ENCODE results near the gene TRIM17.

Gene TRIM17

DNA sequence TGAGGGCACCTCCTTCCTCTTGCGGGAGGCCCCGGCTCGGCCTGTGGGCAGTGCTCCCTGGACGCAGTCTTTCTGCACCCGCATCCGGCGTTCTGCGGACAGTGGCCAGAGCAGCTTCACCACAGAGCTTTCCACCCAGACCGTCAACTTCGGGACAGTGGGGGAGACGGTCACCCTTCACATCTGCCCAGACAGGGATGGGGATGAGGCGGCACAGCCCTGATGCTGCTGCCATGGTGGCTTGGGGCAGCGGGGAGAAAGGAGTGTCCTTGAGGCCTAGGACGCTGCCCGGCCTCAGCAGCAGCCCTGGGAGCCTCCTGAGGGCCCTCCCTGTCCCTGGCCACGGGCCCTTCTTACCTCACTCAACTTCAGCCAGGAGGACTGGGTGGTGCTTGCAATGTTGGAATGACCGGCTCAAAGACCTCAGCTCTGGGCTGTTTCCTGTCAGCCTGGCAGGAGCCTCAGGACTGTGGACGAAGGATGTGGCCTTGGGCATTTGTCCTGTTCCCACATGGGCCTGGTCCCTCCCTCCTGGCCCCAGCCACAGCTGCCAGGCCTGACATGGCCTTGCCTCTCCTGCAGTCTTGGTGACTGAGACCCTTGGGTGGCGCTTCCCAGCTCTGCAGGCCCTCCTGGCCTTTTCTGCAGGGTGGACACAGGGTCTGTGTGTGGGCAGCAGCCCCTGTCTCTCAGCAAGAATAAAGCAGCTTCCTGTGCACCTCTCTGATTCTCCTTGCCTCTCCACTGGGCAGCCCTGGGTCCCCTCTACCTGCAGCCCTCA is 55.9 kb downstream of the TRIM17 start:
- TF ChIP-seq PAX5 (IDR thresholded peaks at IDR 0.05; ENCODE audit: insufficient read depth, low read length, severe bottlenecking) (no peak), POU2F2 (IDR thresholded peaks at IDR 0.05; ENCODE audit: low read depth, low read length) (no peak), POLR2A (IDR thresholded peaks at IDR 0.05; ENCODE audit: low read depth, low read length) (no peak), TAF1 (IDR thresholded peaks at IDR 0.05; ENCODE audit: low read depth, low read length) (no peak), SPI1 (IDR thresholded peaks at IDR 0.05; ENCODE audit: low read depth, low read length) (no peak), POLR2AphosphoS5 (IDR thresholded peaks at IDR 0.05; ENCODE audit: low read depth, low read length) (no peak)
- no peak for FAIRE-seq

DNA sequence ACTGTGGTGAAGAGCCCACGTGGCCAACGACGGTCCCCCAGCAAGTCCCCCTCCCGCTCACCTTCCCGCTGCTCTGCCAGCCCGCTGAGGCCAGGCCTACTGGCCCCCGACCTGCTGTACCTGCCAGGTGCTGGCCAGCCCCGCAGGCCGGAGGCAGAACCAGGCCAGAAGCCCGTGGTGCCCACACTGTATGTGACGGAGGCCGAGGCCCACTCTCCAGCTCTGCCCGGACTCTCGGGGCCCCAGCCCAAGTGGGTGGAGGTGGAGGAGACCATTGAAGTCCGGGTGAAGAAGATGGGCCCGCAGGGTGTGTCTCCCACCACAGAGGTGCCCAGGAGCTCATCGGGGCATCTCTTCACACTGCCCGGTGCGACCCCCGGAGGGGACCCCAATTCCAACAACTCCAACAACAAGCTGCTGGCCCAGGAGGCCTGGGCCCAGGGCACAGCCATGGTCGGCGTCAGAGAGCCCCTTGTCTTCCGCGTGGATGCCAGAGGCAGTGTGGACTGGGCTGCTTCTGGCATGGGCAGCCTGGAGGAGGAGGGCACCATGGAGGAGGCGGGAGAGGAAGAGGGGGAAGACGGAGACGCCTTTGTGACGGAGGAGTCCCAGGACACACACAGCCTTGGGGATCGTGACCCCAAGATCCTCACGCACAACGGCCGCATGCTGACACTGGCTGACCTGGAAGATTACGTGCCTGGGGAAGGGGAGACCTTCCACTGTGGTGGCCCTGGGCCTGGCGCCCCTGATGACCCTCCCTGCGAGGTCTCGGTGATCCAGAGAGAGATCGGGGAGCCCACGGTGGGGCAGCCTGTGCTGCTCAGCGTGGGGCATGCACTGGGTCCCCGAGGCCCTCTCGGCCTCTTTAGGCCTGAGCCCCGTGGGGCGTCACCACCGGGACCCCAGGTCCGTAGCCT is 56.8 kb downstream of the TRIM17 start:
- no peak for DNase-seq (ENCODE audit: insufficient read length, low spot score)
- TF ChIP-seq SPI1 (IDR thresholded peaks at IDR 0.05; ENCODE audit: low read depth, low read length) (no peak), POLR2AphosphoS5 (IDR thresholded peaks at IDR 0.05; ENCODE audit: low read depth, low read length) (no peak), POU2F2 (IDR thresholded peaks at IDR 0.05; ENCODE audit: low read depth, low read length) (no peak), POLR2A (IDR thresholded peaks at IDR 0.05; ENCODE audit: low read depth, low read length) (no peak), TAF1 (IDR thresholded peaks at IDR 0.05; ENCODE audit: low read depth, low read length) (no peak), PAX5 (IDR thresholded peaks at IDR 0.05; ENCODE audit: insufficient read depth, low read length, severe bottlenecking) (no peak)
- FAIRE-seq = no peak

More for the DNA sequence above, 55.9 kb downstream of the TRIM17 start:
- DNase-seq (ENCODE audit: insufficient read length, low spot score) = no peak

DNA sequence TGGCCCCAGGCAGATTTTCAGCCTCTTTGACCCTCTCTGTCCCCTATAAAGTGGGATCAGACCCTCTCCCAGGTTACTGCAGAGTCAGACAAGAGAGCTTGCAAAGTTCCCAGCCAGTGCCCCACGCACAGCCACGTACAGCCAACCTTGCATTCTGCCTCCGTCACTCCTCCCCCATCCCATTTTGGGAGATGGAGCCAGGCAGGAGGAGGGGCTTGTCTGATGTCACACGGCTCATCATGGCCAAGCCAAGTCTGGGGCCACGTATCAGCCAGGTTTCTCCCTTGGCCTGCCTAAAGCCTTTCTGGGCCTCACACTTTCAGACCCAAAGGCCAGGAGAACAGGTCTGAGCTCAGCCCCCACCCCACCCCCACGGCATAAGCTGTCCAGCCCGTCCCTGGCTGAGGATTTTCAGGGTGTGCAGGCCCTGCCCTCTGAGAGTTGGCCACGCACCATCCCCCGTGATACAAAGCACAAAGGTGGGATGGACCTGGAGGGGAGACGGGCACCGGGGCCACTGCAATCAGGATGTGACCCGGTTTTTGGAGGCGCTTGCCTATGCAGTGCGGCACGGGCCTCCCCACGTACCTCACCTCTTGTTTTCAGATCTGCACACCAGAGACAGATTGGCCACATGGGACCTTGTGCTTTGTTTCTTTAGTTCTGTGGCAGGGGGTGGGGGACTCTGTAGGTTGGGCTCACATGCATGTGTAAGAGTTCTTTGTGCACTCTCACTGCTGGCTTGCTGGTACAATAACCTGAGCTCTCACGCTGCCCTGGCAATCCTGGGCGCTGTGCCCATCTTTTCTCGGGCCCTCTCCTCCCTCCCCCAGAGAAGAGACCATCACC is 57.7 kb downstream of the TRIM17 start:
- no peak for TF ChIP-seq SPI1 (IDR thresholded peaks at IDR 0.05; ENCODE audit: low read depth, low read length)
- no peak for TF ChIP-seq TAF1 (IDR thresholded peaks at IDR 0.05; ENCODE audit: low read depth, low read length)
- no peak for TF ChIP-seq POLR2A (IDR thresholded peaks at IDR 0.05; ENCODE audit: low read depth, low read length)
- TF ChIP-seq POU2F2 (IDR thresholded peaks at IDR 0.05; ENCODE audit: low read depth, low read length) = no peak
- no peak for TF ChIP-seq POLR2AphosphoS5 (IDR thresholded peaks at IDR 0.05; ENCODE audit: low read depth, low read length)
- no peak for TF ChIP-seq PAX5 (IDR thresholded peaks at IDR 0.05; ENCODE audit: insufficient read depth, low read length, severe bottlenecking)
- no peak for DNase-seq (ENCODE audit: insufficient read length, low spot score)
- no peak for FAIRE-seq

DNA sequence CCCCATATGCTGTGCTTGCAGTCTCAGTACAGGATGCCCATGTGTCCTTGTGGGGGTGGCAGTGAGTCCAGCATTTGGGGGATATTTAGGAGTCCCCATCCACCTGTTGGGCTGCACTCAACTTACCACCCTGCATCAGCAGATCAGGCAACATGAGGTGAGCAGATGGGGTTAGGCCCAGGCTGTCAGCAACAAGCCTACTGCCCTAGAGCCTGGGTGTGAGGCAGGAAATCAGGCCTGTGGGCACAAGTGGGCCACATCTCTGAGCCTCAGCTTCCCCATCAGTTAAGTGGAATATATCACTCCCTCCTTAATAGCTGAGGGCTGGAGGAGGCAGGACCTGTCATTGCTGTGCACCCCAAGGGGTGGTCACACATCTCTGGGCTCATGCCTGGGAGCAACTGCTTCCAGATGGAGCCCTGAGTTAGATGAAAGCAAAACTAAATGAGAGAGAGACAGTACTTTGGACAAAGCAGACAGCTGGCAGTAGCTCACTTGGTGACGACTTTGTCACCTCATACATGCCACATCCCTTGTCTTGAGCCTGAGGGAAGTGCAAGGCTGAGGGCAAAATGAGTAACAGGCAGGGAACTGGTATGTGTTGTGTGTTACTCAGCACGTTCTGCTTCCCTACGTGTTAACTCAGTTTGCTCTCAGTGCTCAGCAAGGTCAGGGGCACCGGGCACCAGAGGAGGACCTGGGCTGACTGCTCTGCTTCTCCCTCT is 58.5 kb downstream of the TRIM17 start:
- no peak for DNase-seq (ENCODE audit: insufficient read length, low spot score)
- TF ChIP-seq PAX5 (IDR thresholded peaks at IDR 0.05; ENCODE audit: insufficient read depth, low read length, severe bottlenecking) (no peak), POU2F2 (IDR thresholded peaks at IDR 0.05; ENCODE audit: low read depth, low read length) (no peak), POLR2A (IDR thresholded peaks at IDR 0.05; ENCODE audit: low read depth, low read length) (no peak), SPI1 (IDR thresholded peaks at IDR 0.05; ENCODE audit: low read depth, low read length) (no peak)
- no peak for FAIRE-seq

All from GM12891 (cell line).